NCI-H82 treated with DMSO at 0.1 percent for 48 hours (cell line): ENCODE results near the gene WNT7B.

Source experiments
- DNase-seq: peaks from one replicate; lab custom pipeline; 2025; ENCODE audit not compliant: unreplicated experiment; lab: John Stamatoyannopoulos, UW

The WNT7B gene

DNA sequence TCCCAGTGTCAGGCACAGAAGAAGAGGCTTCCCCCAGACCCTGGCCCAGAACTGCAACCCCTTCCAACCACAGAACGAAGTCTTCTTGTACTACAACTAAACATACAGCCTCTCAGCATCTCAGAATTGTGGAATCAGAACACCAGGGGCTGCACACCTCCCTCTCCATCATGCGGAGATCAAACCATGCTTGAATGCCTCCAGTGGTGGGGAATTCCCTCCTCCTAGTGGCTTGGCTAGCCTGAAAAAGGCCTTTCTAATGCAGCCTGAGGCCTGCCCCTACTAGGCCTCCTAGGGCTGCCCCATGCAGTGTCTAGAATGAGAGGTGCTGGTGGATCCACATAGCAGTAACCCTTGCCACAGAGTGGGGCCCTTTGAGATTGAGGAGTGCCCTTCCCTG lies 62.7 kb downstream of the WNT7B start:
- no peak for DNase-seq

DNA sequence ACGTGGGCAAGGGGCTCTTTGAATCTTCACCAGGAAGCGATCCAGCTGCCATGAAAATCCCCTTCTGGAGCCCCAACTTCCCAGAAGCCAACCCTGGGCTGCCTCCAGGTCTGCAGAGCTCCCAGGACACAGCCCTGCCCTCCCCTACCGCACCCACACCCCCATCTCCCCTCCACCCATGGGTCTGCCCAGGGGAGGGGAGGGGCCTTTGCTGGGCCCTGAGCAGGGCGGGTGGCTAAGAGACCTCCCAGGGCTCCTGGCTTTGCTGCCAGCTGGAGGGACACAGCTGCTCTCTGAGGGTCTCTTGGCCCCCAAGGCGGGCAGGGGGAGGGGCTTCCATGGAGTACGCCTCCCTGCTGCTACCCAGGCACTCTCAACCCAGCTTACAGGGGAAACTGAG lies 64.1 kb downstream of the WNT7B start:
- no peak for DNase-seq

DNA sequence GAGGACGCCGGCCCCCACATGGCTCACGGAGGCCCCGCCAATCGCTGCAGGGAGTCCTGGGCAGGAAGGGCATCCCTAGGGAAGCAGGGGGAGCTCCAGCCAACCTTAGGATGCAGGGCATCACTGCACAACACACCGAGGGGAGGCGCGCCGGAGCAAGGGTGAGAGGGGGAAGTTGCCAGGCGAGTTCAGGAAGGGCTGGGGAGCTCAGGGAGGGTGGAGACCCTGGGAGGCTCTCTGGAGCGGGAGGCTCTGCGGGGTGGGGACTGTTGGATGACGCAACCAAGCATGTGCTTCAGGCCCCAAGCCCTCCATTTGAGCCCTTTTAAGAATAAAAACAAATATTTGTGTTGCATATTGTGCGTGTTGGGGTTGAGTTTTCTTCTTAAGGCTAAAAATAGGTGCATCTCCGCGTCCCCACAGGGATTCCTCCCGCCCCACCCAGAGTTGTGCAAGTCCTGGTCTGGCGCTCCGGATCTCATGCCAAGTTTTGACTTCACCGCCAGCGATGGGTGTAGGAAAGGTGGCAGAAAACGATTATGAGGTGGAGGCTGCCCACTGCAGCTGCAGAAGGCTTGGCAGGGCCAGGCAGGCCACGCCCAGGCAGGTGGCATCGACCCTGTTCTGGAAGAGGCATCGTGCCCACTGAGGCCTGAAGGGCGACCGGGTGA lies 65.2 kb downstream of the WNT7B start:
- DNase-seq, result no peak

DNA sequence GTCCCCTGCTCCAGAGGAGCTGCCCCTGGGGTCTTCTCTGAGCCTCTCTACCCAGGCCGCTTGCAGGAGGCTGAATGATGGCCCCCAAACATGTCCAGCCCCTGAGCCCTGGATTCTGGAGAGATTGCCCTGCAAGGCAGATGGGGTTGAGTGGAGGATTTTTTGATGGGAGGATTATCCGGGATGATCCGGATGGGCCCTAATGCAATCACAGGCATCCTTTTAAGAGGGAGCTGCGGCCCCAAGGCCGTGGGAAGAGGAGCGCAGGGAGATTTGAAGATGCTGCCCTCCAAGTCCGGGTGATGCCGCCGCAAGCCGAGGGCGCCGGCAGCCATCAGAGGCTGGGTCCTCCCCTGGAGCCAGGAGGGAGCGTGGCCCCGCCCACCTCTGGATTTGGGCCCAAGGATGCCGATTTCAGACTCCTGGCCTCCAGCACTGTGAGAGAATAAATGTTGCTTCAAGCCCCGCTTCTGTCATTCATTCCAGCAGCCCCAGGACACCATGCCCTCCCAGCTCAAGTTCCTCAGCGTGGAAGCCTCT lies 66.0 kb downstream of the WNT7B start:
- peak; percentile 53 for DNase-seq

DNA sequence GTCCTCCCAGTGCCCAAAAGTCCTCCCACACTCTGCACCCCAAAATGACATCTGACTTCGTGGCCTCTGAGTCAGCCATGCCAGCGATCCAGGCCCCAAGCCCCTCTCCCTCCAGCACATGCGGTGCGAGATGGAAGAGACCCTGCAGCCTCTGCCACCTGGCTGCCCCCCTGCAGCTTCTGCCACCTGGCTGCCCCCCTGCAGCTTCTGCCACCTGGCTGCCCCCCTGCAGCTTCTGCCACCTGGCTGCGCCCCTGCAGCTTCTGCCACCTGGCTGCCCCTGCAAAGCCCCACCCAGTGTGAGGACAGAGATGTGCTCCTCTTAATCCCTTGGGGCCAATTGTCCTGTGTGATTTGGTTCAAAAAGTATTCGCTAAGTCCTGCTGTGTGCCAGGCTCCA lies 68.0 kb downstream of the WNT7B start:
- DNase-seq, result no peak

DNA sequence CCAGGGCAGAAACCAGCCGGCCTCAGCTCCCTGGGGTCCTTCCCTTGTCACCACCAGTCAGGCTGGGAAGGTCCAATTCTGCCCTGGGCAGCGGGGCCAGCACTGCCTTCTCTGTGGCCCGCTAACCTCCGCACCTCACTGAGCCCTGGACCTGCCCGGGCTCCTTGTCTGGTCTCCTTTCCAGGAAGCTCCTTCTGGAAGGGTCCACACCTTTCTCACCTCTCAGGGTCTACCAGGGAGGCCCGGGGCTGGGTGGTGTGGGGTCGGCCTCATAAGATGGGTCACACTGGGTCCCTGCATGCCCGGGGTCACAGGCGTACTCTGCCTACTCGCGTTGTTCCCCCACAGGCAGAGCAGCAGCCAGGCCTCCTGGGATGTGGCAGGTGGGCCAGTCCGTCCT lies 69.0 kb downstream of the WNT7B start:
- no peak for DNase-seq

DNA sequence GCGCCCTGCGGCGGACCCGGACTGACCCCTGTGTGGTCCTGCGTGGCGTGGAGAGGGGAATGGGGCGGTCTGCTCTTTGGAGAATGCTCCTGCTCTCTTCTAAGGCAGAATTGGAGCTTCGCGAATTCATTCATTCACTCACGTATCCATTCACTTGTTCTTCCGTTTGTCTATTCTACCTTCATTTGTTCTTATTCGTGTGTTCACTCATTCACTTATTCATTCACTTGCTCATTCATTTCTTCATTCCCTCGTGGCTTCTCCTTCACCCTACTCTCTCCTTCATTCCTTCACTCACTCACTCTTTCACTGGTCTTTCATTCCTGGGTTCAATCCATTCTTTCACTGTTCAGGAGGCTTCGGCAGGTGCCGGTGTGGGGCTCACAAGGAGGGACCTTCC lies 69.6 kb downstream of the WNT7B start:
- no peak for DNase-seq

DNA sequence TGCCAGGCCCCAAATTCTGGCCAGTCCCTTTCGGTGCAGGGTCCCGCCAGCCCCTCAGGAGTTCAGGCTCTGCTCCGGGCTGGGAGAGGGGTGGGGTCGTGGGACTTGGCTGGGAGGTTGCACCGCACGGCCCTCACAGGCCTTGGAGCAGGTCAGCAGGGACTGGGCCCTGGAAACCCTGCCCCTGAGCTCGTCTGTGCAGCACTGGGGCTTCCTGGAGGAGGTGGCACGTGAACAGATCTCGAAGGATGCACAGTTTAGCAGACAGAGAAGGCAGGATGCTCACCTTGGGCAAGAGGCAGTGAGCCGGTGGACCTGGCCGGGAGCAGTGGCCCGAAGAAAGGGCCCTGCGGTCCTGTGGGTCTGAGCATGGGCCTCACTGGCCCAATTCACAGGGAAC lies 70.0 kb downstream of the WNT7B start:
- no peak for DNase-seq

DNA sequence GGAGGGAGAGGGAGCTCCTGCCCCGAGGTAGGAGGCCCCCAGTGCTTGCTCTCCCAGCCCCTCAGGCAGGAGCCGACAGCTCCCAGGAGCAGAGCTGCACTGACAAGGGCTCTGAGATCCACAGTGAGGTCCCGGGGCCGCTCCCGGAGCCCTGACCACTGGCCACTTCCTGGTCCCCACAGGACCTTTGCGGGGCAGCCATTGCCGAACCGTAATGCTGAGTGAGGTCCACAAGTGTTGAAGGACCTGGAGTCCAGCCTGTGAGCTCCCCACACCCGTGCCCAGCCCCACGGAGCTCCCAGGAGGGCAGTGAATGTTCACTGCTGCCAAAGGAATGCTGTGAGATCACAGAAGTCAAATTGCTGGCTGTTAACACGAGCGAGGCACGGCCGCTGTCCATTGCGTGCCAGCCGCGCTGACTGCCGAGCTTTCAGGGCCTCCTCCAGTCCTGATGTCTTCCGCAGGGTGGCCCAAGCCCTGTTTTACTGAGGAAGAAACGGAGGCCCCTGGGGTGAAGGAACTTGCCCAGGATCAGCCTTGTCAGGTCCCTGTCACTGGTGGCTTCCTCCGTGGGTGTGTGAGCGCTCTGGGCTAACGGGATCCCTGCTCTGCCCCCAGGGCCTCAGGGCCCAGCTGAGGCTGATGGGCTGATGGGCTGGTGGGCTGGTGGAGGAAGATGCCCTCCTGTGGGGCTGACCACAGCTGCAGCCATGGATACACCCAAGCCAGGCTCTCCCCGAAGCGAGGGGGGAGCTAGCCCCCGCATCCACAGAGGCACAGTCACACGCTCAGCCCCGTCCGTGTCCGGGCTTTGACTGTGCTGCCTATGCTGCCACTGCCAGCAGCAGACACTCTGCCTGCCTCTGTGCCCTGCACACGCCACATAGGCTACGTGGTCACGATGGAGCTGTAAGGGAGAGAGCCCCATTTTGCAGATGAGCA lies 70.8 kb downstream of the WNT7B start:
- DNase-seq, result no peak

DNA sequence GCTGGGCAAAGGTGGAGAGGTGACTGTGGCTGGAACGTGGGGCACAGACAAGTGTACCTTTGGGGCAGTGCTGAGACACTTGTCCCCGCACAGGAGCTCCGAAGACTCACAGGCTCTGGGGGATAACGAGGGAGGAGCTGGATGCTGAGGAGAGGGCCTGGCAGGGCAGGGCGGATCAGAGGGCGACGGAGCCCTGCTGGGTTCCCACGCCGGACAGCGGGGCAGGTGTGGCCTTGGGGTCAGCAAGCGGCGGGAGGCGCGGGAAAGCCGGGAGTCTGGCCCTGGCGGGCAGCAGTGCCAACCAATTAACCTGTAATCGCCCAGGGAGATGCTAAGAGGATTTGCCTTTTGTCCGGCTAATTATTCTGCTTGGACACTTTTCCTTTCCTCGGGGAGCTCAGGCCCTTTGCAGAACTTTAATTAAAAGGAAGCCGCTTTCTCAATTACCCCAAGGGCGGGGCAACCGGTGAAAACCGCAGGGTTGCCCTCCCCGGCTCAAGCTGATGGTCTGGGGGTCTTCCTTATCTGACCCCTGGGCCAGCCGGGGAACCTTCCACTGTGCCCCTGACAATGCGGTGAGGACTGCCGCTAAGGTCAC lies 71.5 kb downstream of the WNT7B start:
- DNase-seq, result no peak

DNA sequence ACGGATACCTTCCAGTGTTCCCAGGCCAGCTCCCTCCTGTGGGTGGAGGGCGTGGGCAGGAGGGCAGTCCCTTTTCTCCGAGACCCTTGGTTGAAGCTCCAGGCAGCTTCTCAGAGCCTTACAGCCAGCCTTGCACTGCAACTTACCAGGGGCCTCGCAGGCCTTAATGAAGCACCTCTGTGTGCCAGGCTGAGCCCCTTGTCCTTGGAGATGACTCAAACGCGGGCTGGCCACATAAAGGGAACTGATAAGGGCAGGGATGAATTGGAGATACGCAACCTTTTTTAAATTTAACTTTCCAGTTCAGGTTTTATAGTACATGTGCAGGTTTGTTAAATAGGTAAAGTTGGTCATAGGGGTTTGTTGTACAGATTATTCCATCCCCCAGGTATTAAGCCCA lies 72.7 kb downstream of the WNT7B start:
- no peak for DNase-seq

DNA sequence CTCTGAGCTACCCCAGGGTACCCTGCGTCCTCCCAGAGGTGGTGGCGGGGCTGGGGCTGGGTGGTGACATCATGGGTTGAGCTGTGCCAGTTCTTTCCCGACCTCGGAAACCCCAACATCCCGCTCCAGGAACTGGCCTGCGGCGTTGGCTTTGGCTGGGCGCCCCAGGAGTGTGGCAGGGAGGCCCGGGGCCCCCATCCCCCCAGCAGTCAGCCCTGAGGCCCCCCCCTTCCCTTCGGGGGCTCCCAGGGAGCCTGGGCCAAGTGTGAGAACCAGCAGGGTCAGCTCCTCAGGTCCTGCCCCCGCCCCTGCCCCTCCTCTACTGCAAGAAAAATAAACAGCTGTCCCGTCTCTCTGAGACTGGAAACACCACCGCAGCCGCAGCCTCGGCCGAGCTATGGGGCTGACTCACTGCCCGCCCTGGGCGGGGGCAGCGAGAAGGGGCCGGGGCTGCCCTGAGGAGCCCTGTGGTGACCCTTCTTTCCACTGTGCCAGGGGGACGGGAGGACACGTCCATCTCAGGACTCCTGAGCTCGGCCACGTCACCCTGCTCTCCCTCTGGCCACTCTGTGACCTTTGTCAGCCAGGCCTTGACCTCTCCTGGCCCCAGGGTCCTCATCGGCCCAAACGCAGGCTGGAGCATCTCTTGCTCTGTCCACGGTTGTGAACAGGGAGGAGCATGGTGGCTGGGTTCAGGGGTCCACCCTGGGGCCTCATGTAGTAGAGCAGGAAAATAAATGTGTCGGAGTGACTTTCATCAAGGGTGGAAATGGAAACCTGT lies 73.4 kb downstream of the WNT7B start:
- DNase-seq, result no peak

DNA sequence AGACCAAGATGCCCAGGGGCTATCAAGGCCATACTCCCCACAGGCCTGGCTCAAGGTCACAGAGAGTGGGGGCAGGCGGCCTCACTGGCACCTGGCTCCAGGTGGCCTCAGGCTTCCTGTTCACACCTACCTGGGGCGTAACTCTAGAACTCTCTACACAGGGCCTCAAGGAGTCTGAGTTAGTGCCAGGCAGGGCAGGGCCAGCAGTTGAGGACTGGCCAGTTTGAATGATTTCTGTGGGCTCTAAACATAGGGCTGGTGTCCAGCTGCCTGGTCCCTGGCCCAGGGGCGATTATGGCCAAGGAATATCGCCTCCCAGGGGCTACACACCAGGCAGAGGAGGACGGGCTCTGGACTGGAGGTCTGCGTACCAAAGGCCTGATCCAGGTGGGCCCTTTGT lies 79.2 kb downstream of the WNT7B start:
- no peak for DNase-seq

DNA sequence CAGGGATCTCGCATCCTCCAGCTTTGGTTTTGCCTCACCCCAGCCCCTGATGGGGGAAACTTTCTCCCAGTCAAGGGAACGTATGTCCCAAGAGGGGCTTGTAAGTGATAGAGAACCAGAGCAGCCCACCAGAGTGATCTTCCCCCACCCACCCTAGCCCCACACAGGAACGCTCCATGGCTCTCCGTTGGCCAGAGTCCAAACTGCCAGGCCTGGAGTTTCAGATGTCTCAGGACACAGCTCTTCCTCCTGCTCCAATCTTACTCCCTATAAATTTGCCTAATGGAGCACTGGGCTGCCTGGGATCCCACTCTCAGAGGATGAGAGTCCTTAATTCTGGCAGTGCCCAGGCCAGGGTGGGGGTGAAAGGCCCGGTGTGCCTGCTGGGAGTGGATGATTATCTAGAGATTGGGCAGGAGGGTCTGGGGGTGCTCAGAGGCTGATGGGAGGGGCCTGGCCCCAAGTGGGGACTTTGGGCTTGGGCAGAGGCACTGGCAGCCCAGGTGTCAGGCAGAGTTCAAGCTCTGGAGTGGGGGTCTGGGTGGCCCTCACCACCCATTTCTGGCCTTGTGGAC lies 79.9 kb downstream of the WNT7B start:
- DNase-seq, result no peak

DNA sequence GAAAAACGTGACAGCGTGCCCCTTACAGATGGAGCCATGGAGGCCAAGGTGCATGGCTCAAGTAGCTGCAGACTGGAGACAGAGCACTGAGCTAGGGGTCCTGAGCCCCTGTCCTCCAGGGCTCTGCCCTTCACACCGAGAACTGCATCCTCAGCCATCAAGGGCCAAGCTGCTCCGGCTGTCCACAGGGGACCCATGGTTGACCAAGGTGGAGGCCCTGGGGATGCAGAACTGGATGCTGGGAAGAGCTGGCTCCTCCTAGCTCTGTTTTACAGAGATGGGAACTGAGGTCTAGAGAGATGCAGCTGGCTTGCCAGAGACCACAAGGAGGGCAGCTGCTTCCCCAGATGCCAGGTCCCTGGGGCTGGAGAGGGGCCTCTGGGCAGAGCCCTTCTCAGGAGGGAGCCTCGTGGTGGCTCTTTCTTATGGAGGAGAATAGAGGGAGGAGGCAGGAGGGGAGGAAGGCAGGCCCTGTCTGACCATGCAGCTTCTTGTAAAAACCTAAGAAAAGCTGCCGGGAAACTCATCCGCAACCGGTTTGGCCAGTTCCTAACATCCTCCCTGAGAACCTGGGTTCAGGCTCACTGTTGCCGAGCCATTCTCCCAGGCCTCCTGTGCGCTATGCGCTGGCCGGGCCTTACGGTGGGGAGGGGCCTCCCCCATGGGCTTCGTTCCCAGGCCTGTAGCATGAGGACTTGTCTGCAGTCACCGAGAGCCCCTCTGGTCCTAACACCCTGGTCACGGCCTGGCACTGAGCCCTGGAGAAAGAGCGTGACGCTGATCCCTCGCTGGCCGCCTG lies 80.6 kb downstream of the WNT7B start:
- no peak for DNase-seq

DNA sequence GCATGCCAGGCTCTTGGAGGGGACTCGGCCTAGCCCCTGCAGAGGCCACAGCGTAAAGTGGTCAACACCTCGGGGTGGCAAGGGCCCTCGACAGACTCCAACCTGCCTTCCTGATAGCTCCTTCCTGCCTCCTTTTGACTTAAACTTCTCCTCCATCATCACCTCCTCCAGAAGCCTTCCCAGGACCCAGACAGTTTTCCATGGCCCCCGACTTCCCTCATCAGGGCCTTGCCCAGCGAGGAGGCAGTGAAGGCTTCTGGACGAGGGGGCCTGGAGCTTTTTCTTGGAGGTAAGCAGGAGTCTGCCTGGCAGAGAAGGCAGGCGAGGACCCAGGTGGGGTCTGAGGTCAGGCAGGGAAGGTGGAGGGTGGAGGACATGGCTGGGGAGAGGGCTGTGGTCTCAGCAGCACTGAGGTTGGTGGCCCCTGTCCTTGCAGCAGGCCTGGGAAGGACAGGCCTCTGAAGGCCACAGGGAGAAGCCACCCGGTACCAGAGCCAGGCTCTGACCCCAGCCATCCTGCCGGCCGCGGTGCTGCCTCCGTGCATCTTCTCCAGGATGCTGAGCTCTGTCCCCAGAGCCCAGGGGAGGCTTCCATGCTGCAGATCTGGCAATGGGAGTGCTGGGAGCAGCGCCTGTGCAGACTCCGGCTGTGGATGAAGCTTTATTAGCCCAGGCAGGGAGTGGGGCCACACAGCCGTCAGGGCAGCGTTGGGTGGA lies 81.4 kb downstream of the WNT7B start:
- DNase-seq, result no peak

DNA sequence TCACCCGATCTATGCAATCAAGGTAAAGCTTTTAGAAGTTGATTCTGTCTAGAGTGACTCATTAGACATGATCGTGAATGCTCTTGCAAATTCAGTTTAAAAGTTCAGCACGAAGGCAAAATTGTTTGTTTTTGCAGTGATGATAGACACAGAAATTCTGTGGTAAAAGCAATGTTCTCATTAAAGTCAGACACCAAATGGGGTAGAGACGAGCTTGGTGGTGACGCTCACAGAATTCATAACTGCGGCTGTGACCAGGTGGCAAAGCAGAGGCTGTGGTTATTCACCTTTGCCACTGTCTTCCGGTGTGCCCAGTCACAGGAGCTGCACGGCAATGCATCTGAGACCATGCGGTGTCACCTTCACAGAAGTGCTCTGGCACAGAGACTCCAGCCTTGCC lies 83.4 kb downstream of the WNT7B start:
- DNase-seq, result no peak

DNA sequence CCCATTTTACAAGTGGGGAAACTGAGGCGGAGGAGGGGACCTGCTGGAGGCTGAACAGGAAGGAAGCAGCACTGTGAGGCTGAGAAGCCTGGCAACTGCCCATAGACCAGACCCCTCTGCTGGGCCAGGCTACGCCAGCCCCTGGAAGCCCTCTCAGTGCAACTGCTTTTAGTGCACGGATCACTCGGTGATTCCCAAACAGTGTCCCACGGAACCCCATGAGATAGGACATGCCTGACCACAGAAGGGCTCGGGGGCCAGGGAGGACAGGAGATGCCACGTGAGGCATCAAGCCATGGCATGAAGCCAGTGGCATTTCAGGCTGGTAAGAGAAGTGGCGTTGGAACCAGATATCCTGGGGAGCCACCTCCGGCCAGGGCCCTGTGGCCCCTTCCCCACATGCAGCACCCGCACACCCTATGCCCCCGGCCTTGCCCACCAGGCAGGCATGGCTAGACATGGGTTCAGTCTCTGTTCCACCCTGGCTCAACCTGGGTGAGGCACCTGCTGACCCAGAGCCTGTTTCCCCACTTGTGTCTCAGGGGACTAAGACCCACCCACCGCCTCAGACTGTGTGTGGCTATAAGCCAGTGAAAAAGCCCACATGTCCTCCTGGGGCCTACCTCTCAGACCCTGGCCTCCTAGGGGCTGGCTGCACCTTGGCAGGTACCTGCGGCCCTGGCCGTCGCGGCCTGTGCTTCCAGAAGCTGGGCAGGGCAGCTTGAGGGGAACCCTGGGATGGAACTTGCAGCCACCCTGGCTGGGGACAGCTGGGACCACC lies 84.1 kb downstream of the WNT7B start:
- DNase-seq, result no peak
